Stimulated activated CD4-positive, alpha-beta T cell treated with anti-CD3 and anti-CD28 coated beads, Interleukin-2, amount 100 ng/mL, for 4 hours (primary cell): Measurements from ENCODE around the gene ACAP2.
"Not testable (repeated sequence)": the region's sequence is repeated elsewhere in the genome, so short reads cannot be mapped to it uniquely, and the experiment has no call there.

Experiments
- DNase-seq: peaks from one replicate; pipeline ENCODE4 v3.0.0-alpha.2; 2020; ENCODE audit warnings: low read depth

The ACAP2 gene

GRCh38 chr3:195442573-195443390, at the start of gene ACAP2:
TSS of gene ACAP2 (minus strand) at chr3:195443020. CDS start at chr3:195442847, 173 bp downstream.
- DNase-seq = peak; percentile 98

- DNase-seq = no peak
Observed at GRCh38 chr3:195475614-195476013, 32.8 kb upstream of the ACAP2 start.

GRCh38 chr3:195475116-195475515, 32.3 kb upstream of the ACAP2 start:
- not testable (repeated sequence) for DNase-seq

GRCh38 chr3:195468841-195469240, 26.0 kb upstream of the ACAP2 start:
- DNase-seq = no peak

DNA sequence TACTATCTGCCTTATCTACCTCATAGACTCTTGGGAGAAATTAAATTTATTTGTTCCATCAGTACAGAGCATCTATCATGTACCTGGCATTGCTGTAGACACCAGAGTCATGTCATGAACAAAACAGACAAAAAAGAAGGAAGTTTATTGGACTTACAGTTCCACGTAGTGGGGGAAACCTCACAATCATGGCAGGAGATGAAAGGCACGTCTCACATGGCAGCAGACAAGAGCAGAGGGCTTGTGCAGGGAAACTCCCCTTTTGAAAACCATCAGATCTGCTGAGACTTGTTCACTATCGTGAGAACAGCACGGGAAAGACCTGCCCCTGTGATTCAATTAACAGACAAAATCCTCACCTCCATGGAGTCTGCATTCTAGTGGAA, 25.6 kb upstream of the ACAP2 start:
- no peak for DNase-seq

DNA sequence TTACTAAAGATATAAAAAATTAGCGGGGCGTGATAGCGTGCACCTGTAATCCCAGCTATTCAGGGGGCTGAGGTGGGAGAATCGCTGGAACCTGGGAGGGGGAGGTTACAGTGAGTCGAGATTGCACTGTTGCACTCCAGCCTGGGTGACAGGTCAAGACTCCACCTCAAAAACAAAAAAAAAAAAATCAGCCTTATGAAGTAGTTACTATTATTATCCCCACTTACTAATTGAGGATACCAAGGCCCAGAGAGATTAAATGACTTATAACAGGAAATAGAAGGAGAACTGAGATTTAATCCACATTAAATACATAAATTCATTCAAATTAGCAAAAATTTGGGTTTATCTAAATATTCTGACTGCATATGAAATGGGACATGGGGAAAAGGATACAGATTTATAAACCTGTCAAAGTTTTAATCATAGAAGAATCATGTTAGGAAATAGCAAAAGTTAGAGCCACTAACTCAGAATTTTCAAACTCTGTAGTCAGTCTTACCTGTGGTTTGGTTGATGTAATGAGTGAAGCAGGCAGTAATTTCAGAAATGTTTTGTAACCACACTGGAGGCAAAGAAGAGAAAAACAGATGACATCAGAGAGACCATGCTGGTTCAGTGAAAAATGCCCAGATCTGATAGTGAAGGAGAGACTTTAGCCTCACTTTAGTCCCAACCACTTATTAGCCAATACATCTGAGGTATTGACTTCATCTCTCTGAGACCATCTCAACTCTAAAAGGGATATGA, 25.0 kb upstream of the ACAP2 start:
- no peak for DNase-seq

- DNase-seq = no peak
Observed at GRCh38 chr3:195466251-195466650, 23.4 kb upstream of the ACAP2 start.

DNA sequence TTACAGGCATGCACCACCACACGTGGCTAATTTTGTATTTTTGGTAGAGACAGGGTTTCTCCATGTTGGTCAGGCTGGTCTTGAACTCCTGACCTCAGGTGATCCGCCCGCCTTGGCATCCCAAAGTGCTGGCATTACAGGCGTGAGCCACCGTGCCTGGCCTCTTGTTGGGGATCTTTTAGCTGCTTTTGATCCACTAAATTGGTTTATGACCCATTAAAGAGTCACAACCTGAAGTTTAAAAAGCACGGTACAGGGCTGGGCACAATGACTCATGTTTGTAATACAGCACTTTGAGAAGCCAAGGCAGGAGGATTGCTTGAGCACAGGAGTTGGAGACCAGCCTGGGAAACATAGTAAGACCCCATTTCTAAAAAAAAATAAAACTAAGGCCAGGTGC, 20.1 kb upstream of the ACAP2 start:
- DNase-seq = not testable (repeated sequence)

GRCh38 chr3:195462308-195462610, 19.4 kb upstream of the ACAP2 start:
- no peak for DNase-seq

- DNase-seq = no peak
Observed at GRCh38 chr3:195461594-195462307, 18.9 kb upstream of the ACAP2 start.

- DNase-seq = no peak
Observed at GRCh38 chr3:195460091-195460713, 17.4 kb upstream of the ACAP2 start.

- no peak for DNase-seq
Observed at GRCh38 chr3:195458316-195458717, 15.5 kb upstream of the ACAP2 start.

GRCh38 chr3:195455789-195456188, 13.0 kb upstream of the ACAP2 start:
- DNase-seq = no peak

GRCh38 chr3:195453236-195453635, 10.4 kb upstream of the ACAP2 start:
- DNase-seq = no peak

GRCh38 chr3:195451373-195452015, 8.7 kb upstream of the ACAP2 start:
- DNase-seq = no peak

DNA sequence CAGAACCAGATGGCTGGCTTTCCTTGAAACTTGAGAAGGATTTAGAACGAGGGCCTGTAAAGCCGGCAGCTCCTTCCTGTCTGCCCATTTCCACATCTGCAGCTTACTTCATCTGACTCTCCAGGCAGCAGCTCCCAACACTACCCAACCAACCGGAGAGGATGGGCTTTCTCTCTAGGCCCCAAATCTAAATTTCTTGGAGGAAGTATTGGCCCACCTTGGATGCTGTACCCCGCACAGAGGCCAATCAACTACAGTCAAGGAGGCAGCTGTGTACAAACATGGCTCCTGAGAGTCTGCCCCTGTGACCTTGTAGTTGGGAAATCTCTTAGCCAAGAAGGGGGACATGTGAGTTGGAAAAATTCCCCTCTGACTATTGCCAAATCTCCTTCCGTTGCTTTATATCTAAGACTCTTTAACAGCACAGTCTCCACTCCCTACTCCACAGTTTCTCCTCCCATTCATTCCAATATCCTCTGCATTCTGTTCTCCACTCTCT, 8.0 kb upstream of the ACAP2 start:
- no peak for DNase-seq

DNA sequence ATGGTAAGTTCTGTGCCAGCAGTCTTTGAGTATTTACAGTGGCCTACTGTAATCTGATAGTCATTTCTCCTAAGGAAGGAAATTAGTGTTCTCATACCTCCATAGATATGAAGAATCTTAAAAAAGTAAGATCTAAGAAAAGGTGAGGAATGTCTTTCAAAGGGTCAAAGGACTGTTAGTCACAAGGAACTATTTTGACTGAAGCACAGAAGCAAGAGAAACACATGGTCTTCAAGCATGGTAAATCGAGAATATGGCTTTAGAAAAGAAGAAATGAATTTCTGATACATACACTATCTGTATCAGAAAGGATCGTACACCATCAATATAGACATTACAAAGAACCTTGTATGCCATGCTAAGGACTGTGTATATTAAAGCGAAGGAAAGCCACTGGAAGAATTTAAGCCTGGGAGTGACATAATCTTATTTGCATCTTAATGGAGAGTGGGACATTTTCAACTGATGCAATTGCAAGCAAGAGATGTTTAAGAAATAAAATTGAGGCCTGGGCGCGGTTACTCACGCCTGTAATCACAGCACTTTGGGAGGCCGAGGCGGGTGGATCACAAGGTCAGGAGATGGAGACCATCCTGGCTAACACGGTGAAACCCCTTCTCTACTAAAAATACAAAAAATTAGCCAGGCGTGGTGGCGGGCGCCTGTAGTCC, 5.5 kb upstream of the ACAP2 start:
- no peak for DNase-seq

DNA sequence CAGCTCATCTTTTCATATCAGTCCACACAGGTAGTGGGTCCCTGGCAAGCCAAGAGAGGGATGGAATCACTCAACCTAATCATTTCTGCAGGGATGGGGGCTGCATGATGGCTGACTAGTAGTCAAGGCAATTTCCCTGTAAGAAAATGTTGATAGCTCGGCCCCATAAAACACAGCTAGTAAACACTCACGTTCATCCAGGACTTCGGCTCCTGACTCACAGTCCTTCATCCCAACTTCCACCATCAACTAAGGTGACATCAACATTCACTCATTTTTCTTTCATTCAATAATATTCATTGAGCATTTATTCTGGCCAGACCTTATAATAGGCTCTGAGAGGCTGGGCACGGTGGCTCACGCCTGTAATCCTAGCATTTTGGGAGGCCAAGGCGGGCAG, 4.4 kb upstream of the ACAP2 start:
- no peak for DNase-seq

GRCh38 chr3:195446359-195446758, 3.5 kb upstream of the ACAP2 start:
- DNase-seq = no peak

DNA sequence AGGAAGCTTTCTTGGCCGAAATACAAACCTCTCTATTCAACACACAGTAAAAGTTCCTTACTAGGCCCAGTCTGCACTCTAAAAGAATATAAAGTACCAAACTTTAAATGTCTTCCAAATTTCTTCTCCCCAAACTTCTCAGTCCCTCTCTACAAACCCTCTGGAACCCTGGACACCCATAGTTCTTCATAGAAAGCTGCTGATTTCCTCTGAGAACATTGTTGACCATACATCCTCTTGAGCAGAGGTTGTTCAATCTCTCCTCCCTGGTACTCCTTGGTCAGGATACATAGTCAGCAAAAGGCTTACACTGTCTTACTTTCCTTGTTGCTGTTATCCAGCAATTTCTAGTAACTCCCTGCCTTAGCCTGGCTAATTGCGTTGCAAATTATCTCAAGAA, 3.1 kb upstream of the ACAP2 start:
- no peak for DNase-seq

DNA sequence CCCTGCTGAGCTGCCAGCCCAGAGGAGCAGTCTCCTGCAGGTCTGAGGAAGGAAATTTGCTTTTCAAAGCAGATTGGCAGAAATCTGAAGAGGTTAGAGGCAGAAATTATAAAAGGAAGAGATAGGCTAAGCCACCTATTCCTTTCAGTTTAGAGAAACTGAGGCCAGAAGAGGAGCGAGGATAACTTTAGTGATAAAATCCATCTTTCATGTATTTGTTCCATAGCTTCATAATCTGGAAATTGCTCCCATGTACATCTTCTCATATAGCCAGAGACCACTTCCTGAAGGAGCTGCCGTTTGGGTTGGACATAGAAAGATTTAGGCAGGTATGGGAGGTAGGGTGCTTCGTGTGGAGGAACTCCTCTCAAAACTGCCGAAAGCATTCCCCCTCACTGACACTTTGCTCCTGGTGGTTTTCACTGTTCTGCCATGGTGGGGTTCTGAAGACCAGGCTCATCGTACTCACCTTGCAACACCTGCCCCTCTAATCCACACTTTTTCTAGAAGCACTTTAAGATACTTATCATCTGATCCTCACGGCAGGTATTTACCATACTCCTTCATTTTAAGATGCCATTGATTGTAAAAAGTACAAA, 670 bp upstream of the ACAP2 start:
- DNase-seq = no peak
